HepG2 (cell line): ENCODE measurements around the gene RPS19. TPM values are rescaled to one million over a fixed set of nuclear protein-coding genes. Genes with fewer than 3 reads are reported as not detected.

Experiments
- CSRNP2 ChIP-seq: sonication (generic); formaldehyde crosslinking; conservative IDR thresholded peaks from 2 replicates; pipeline ENCODE4 v1.8.0; 2022; ENCODE audit warnings: low read depth, missing genetic modification reagents
- ELF1 ChIP-seq: sonication (generic); formaldehyde crosslinking; IDR thresholded peaks from 2 replicates; pipeline ENCODE4 v1.4.0; 2020; ENCODE audit warnings: missing genetic modification reagents
- SAFB2 ChIP-seq: sonication (generic); formaldehyde crosslinking; IDR thresholded peaks from 2 replicates; pipeline ENCODE4 v1.5.1; 2020; ENCODE audit warnings: missing genetic modification reagents, low read depth, mild to moderate bottlenecking, borderline replicate concordance
- SMAD3 ChIP-seq: sonication (generic); formaldehyde crosslinking; IDR thresholded peaks from 2 replicates; pipeline ENCODE4 v1.4.0; 2020; ENCODE audit warnings: missing genetic modification reagents
- TAF1 ChIP-seq: sonication (generic); formaldehyde crosslinking; IDR thresholded peaks from 2 replicates; pipeline ENCODE4 v1.4.0; 2020; ENCODE audit warnings: missing genetic modification reagents
- ZBTB34 ChIP-seq: sonication (generic); formaldehyde crosslinking; IDR thresholded peaks from 2 replicates; pipeline ENCODE4 v1.8.0; 2022; ENCODE audit warnings: mild to moderate bottlenecking, missing genetic modification reagents
- ZHX1 ChIP-seq: sonication (generic); formaldehyde crosslinking; IDR thresholded peaks from 2 replicates; pipeline ENCODE4 v1.8.1; 2022; ENCODE audit warnings: low read depth, mild to moderate bottlenecking, missing genetic modification reagents
- ZMYM3 ChIP-seq: sonication (generic); formaldehyde crosslinking; IDR thresholded peaks from 2 replicates; pipeline ENCODE4 v1.5.1; 2020; ENCODE audit warnings: mild to moderate bottlenecking, missing genetic modification reagents
- ZNF598 ChIP-seq: sonication (generic); formaldehyde crosslinking; IDR thresholded peaks from 2 replicates; pipeline ENCODE4 v1.5.1; 2020; ENCODE audit warnings: mild to moderate bottlenecking, missing genetic modification reagents, borderline replicate concordance
- ZXDC ChIP-seq: sonication (generic); formaldehyde crosslinking; IDR thresholded peaks from 2 replicates; pipeline ENCODE4 v1.5.0; 2020; ENCODE audit warnings: mild to moderate bottlenecking, missing genetic modification reagents
- polyA plus RNA-seq, 8 experiments: library from polyadenylated mRNA; depleted of rRNA in 3 of 8; stranded (reverse) in 7 of 8; unstranded in 1 of 8; fragments of >200 nt; fragmentation: Illumina TruSeq in 4 of 8; extraction: Trizol in 4 of 8; gene quantifications; 2 replicates each; pipeline versions ENCODE4 v1.2.1 to v1.2.3, GENCODE V29; 2011 to 2016; ENCODE audit warnings: low read depth in 4 of 8, missing spikeins in 1 of 8, mixed read lengths in 1 of 8; ENCODE audit not compliant: insufficient read depth in 1 of 8
- total RNA-seq, 5 experiments: library from RNA; depleted of rRNA; stranded (reverse); fragments of >200 nt; fragmentation: Illumina TruSeq; extraction: Trizol; gene quantifications; 2 replicates each; pipeline ENCODE4 v1.2.3, GENCODE V29; 2016; ENCODE audit warnings: low read depth in 1 of 5
- TF ChIP-seq, protein P1 (sequence below): sonication (generic); formaldehyde crosslinking; IDR thresholded peaks from 2 replicates; pipeline ENCODE4 v1.4.0; 2020; ENCODE audit warnings: mild to moderate bottlenecking, missing genetic modification reagents
- TF ChIP-seq, protein P2 (sequence below): sonication (generic); formaldehyde crosslinking; IDR thresholded peaks from 2 replicates; pipeline ENCODE4 v1.5.0; 2020; ENCODE audit warnings: missing genetic modification reagents

The RPS19 gene
- total and polyA plus RNA-seq, 2 of the 13 experiments (the other 11 are each of a cell fraction or from before 2014, with no cell fraction given): 1,983 to 4,758 TPM

DNA sequence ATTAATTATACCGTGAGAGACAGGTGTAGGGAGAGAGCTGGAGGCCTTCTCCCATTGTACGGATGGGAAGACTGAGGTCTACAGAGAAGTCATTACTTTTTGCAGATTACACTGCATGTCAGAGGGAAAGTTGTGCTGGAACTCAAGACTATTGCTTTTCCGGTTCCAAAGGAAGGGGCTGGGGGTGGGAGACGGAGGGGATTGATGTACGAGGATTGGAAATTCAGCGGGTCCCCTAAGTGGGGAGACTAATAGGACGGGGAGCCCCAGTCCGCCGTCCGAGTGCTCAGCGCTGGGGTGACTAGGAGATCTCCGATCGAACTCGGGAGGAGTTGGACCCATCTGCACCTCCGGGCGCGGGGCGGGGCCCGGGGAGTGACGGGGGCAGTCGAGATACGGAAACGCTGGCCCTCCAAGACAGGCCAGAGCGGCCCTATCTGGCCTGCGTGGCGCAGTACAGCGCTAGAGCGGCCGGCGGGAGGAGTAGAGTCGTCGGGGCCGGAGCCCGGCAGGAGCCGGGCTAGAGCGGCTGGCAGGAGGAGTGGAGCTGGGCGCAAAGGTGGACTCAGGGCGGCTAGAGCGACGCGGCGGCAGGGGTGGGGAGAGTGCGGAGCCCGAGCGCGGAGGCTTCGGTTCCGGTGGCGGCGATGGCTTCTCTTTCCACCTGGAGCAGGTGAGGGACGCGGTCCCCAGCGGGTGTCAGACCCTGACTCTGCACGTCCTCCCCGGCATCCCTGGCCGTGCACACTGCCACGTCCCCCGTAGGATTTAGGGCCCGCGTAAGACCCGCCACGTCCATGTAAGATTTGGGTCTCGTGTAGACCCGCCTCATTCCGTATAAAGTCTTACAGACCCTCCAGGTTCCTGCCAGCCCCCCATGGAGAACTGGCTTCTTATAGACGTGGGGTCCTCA lies 24.0 kb downstream of the RPS19 start (continued):
- TF ChIP-seq, protein P1, sequence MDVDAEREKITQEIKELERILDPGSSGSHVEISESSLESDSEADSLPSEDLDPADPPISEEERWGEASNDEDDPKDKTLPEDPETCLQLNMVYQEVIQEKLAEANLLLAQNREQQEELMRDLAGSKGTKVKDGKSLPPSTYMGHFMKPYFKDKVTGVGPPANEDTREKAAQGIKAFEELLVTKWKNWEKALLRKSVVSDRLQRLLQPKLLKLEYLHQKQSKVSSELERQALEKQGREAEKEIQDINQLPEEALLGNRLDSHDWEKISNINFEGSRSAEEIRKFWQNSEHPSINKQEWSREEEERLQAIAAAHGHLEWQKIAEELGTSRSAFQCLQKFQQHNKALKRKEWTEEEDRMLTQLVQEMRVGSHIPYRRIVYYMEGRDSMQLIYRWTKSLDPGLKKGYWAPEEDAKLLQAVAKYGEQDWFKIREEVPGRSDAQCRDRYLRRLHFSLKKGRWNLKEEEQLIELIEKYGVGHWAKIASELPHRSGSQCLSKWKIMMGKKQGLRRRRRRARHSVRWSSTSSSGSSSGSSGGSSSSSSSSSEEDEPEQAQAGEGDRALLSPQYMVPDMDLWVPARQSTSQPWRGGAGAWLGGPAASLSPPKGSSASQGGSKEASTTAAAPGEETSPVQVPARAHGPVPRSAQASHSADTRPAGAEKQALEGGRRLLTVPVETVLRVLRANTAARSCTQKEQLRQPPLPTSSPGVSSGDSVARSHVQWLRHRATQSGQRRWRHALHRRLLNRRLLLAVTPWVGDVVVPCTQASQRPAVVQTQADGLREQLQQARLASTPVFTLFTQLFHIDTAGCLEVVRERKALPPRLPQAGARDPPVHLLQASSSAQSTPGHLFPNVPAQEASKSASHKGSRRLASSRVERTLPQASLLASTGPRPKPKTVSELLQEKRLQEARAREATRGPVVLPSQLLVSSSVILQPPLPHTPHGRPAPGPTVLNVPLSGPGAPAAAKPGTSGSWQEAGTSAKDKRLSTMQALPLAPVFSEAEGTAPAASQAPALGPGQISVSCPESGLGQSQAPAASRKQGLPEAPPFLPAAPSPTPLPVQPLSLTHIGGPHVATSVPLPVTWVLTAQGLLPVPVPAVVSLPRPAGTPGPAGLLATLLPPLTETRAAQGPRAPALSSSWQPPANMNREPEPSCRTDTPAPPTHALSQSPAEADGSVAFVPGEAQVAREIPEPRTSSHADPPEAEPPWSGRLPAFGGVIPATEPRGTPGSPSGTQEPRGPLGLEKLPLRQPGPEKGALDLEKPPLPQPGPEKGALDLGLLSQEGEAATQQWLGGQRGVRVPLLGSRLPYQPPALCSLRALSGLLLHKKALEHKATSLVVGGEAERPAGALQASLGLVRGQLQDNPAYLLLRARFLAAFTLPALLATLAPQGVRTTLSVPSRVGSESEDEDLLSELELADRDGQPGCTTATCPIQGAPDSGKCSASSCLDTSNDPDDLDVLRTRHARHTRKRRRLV (CRISPR knock-in tag): peak; percentile 79; the same call in 1 of the 2 replicates
- peak; percentile 43; the same call in 1 of the 2 replicates for TF ChIP-seq ZXDC (CRISPR knock-in tag)
- peak; percentile 89 for TF ChIP-seq SMAD3
- peak; percentile 56; the same call in 1 of the 2 replicates for TF ChIP-seq ZHX1 (CRISPR knock-in tag)
- TF ChIP-seq, protein P2, sequence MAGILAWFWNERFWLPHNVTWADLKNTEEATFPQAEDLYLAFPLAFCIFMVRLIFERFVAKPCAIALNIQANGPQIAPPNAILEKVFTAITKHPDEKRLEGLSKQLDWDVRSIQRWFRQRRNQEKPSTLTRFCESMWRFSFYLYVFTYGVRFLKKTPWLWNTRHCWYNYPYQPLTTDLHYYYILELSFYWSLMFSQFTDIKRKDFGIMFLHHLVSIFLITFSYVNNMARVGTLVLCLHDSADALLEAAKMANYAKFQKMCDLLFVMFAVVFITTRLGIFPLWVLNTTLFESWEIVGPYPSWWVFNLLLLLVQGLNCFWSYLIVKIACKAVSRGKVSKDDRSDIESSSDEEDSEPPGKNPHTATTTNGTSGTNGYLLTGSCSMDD (CRISPR knock-in tag): no peak
- peak; percentile 46; the same call in 1 of the 2 replicates for TF ChIP-seq SAFB2 (CRISPR knock-in tag)
- no peak for TF ChIP-seq CSRNP2
- TF ChIP-seq TAF1: peak; percentile 70; the same call in 1 of the 2 replicates
- no peak for TF ChIP-seq ZNF598
- no peak for TF ChIP-seq ZBTB34 (CRISPR knock-in tag)
- peak; percentile 98 for TF ChIP-seq ZMYM3
- TF ChIP-seq ELF1: peak; percentile 98
